ENCODE results near the gene PLCG2.
A peak's percentile ranks its signal among the peaks of the same experiment; 100 is the strongest.
"Not testable (repeated sequence)": the region's sequence is repeated elsewhere in the genome, so short reads cannot be mapped to it uniquely, and the experiment has no call there.

PLCG2 gene

DNA sequence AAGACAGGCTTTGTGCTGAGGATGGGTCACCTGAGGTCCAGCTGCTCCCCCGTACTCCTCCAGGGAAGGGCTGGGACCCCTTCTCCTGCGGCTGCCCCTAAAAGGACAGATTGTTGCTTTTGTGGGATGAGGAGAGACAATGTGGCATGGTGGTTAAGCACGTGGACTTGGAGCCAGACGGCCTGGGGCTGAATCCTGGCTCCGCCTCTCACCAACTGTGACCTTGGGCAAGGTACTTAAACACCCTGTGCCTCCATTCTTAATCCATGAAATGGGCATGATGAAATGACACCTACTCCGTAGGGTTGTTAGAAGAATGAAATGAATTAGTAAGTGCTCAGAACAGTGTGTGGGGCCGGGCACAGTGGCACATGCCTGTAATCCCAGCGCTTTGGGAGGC lies 39.6 kb upstream of the PLCG2 start:
- H3K27ac ChIP-seq (ENCODE audit: insufficient read depth, low read length, poor library complexity, severe bottlenecking), result no peak overlapping the region
- DNase-seq, result no peak

DNA sequence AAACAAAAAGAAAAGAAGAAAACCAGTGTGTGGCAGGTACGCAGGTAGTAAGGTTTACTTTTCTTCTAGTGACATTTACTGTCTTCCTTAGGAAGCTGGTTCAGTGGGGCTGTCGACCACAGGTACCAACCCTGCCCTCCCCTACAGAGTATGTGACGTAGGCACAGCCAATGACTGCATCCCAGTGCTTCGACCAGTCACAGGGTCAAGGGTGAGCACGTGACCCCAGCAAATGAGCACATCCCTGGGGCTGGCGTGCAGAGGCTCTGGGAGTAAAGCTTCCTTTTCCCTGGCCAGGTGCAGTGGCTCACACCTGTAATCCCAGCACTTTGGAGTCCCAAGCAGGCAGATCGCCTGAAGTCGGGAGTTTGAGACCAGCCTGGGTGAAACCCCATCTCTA lies 38.9 kb upstream of the PLCG2 start:
- Histone ChIP-seq H3K27me3 (replicated peaks; ENCODE audit: control insufficient read depth, insufficient read depth, low read length, poor library complexity, severe bottlenecking) (no peaks in the 10 kb centered on the region), H3K4me3 (ENCODE audit: insufficient read depth, low read depth, low read length, poor library complexity, severe bottlenecking) (no peak overlapping the region), H3K36me3 (ENCODE audit: control insufficient read depth, insufficient read depth, low read length) (no peaks in the 10 kb centered on the region), H3K27ac (ENCODE audit: insufficient read depth, low read length, poor library complexity, severe bottlenecking) (no peak overlapping the region), H3K9me3 (ENCODE audit: control insufficient read depth, low read length) (no peaks in the 10 kb centered on the region), H3K4me1 (ENCODE audit: control insufficient read depth, insufficient read depth, low read length, poor library complexity, severe bottlenecking) (no peaks in the 10 kb centered on the region)
- no peak for DNase-seq

More for the DNA sequence above, 39.6 kb upstream of the PLCG2 start:
- Histone ChIP-seq H3K36me3 (ENCODE audit: control insufficient read depth, insufficient read depth, low read length) (no peaks in the 10 kb centered on the region), H3K9me3 (ENCODE audit: control insufficient read depth, low read length) (no peaks in the 10 kb centered on the region), H3K4me3 (ENCODE audit: insufficient read depth, low read depth, low read length, poor library complexity, severe bottlenecking) (no peak overlapping the region), H3K27me3 (replicated peaks; ENCODE audit: control insufficient read depth, insufficient read depth, low read length, poor library complexity, severe bottlenecking) (no peaks in the 10 kb centered on the region), H3K4me1 (ENCODE audit: control insufficient read depth, insufficient read depth, low read length, poor library complexity, severe bottlenecking) (no peaks in the 10 kb centered on the region)

DNA sequence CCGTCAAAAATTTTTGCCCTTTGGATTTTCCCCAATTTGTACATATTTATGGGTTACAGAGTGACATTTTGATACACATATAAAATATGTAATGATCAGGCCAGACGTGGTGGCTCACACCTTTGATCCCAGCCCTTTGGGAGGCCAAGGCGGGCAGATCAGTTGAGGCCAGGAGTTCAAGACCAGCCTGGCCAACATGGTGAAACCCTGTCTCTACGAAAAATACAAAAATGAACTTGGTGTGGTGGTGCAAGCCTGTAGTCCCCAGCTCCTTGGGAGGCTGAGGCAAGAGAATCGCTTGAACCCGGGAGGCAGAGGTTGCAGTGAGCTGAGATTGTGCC lies 37.7 kb upstream of the PLCG2 start:
- not testable (repeated sequence) for DNase-seq; H3K4me1 ChIP-seq (ENCODE audit: control insufficient read depth, insufficient read depth, low read length, poor library complexity, severe bottlenecking); H3K9me3 ChIP-seq (ENCODE audit: control insufficient read depth, low read length); H3K27me3 ChIP-seq (replicated peaks; ENCODE audit: control insufficient read depth, insufficient read depth, low read length, poor library complexity, severe bottlenecking); H3K36me3 ChIP-seq (ENCODE audit: control insufficient read depth, insufficient read depth, low read length); H3K27ac ChIP-seq (ENCODE audit: insufficient read depth, low read length, poor library complexity, severe bottlenecking); H3K4me3 ChIP-seq (ENCODE audit: insufficient read depth, low read depth, low read length, poor library complexity, severe bottlenecking)

DNA sequence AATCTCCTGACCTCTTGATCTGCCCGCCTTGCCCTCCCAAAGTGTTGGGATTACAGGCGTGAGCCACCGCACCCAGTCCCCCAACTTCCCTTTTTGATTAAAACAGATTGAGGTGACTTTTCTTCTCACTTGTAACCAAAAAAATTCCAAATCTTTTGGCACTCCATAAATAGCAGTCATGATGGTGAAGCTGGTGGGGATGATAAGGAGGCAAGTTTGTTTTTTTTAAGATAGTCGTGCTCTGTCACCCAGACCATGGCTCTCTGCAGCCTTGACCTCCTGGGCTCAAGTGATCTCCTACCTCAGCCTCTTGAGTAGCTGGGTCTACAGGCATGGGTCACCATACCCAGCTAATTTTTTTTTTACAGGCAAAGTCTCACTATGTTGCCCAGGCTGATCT lies 34.7 kb upstream of the PLCG2 start:
- H3K9me3 ChIP-seq (ENCODE audit: control insufficient read depth, low read length), result no peaks in the 10 kb centered on the region
- H3K27ac ChIP-seq (ENCODE audit: insufficient read depth, low read length, poor library complexity, severe bottlenecking), result no peak overlapping the region
- H3K27me3 ChIP-seq (replicated peaks; ENCODE audit: control insufficient read depth, insufficient read depth, low read length, poor library complexity, severe bottlenecking), result no peaks in the 10 kb centered on the region
- DNase-seq, result no peak
- peaks cover 8% of the 10 kb centered on the region for H3K4me1 ChIP-seq (ENCODE audit: control insufficient read depth, insufficient read depth, low read length, poor library complexity, severe bottlenecking)
- H3K36me3 ChIP-seq (ENCODE audit: control insufficient read depth, insufficient read depth, low read length), result no peaks in the 10 kb centered on the region
- H3K4me3 ChIP-seq (ENCODE audit: insufficient read depth, low read depth, low read length, poor library complexity, severe bottlenecking), result no peak overlapping the region

DNA sequence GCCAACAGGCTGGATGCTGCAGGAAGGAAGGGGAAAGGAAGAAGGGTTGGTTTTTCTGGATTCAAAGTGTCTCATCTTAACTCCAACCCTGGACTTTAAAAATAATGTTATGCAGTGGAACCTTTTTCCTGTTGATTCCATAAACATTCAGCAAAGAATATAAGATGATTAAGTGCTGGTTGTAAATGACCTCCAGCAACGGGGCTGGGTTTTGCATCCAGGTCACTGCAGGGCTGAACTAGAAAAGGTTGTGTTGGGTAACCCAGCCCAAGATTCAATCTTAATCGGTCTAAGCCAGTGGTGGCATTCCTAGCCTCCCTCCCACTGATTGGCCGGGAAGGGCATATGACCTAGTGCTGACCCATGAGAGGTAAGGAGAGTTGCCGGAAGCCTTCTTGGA lies 34.2 kb upstream of the PLCG2 start:
- Histone ChIP-seq H3K4me3 (ENCODE audit: insufficient read depth, low read depth, low read length, poor library complexity, severe bottlenecking) (no peak overlapping the region), H3K27ac (ENCODE audit: insufficient read depth, low read length, poor library complexity, severe bottlenecking) (no peak overlapping the region), H3K9me3 (ENCODE audit: control insufficient read depth, low read length) (no peaks in the 10 kb centered on the region), H3K36me3 (ENCODE audit: control insufficient read depth, insufficient read depth, low read length) (no peaks in the 10 kb centered on the region), H3K4me1 (ENCODE audit: control insufficient read depth, insufficient read depth, low read length, poor library complexity, severe bottlenecking) (peaks cover 8% of the 10 kb centered on the region), H3K27me3 (replicated peaks; ENCODE audit: control insufficient read depth, insufficient read depth, low read length, poor library complexity, severe bottlenecking) (no peaks in the 10 kb centered on the region)
- no peak for DNase-seq

DNA sequence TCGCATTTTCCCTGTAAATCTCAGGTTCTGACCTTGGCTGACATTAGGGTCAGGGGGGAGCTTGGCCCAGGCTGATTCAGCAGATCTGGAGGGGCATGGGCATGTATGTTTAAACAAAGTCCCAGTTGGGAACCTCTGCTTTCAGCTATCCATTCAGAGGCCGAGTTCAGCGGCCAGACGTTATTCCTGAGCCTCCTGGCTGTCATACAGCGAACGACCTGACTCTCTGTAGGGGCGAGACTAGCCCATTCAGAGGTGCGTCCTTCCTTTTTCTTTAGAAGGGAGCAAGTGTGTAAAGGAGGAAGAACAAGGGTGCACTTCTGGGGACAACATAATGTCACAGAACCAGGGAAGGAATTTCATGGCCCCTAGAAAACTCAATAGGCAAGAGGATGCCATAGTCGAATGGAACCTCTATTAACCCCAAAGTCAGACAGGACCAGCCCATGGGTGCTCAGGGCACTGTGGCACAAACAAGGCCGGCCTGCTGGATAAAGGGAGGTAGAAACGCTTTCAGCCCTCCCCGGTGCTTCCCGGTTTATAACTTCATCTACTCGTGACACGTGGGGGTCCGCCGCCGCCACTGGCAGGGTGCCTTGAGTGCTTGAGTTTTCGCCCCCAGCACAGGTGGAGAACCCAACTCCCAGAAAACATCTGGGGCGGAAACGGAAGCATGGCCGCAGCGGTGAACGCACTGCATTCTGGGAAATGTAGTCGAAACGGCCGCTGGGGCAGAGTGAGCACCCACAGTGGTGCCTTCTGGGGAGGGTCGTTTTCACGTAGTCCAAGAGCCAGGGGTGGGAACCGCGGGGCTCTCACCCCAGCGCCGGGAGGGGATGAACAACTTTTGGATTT lies 33.2 kb upstream of the PLCG2 start:
- Histone ChIP-seq H3K4me3 (ENCODE audit: insufficient read depth, low read depth, low read length, poor library complexity, severe bottlenecking) (peak overlapping the region; percentile 40), H3K9me3 (ENCODE audit: control insufficient read depth, low read length) (no peaks in the 10 kb centered on the region), H3K36me3 (ENCODE audit: control insufficient read depth, insufficient read depth, low read length) (no peaks in the 10 kb centered on the region), H3K27me3 (replicated peaks; ENCODE audit: control insufficient read depth, insufficient read depth, low read length, poor library complexity, severe bottlenecking) (no peaks in the 10 kb centered on the region), H3K4me1 (ENCODE audit: control insufficient read depth, insufficient read depth, low read length, poor library complexity, severe bottlenecking) (peaks cover 8% of the 10 kb centered on the region), H3K27ac (ENCODE audit: insufficient read depth, low read length, poor library complexity, severe bottlenecking) (no peak overlapping the region)
- peak; percentile 41 to 59 (median 52) for DNase-seq

DNA sequence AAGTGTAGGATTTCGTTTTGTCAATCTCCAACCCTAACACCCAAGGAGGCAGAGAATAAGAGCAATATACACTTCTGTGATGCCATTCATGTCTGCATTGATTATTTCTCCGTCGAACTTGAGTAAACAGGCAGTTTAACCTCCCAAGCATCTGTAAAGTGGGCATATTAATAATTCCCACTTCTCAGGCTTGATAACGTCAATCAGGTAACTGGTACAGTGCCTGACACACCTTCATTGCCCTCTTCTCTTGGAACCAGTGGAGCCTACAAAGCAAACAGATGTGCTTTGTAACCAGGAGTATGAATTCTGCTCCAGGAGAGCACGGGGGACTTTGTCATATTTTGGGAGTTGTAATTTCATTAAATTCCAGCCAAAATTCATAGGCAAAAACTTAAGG lies 32.5 kb upstream of the PLCG2 start:
- peaks cover 8% of the 10 kb centered on the region for H3K4me1 ChIP-seq (ENCODE audit: control insufficient read depth, insufficient read depth, low read length, poor library complexity, severe bottlenecking)
- no peak for DNase-seq
- no peaks in the 10 kb centered on the region for H3K36me3 ChIP-seq (ENCODE audit: control insufficient read depth, insufficient read depth, low read length)
- no peak overlapping the region for H3K27ac ChIP-seq (ENCODE audit: insufficient read depth, low read length, poor library complexity, severe bottlenecking)
- H3K9me3 ChIP-seq (ENCODE audit: control insufficient read depth, low read length), result no peaks in the 10 kb centered on the region
- no peaks in the 10 kb centered on the region for H3K27me3 ChIP-seq (replicated peaks; ENCODE audit: control insufficient read depth, insufficient read depth, low read length, poor library complexity, severe bottlenecking)
- H3K4me3 ChIP-seq (ENCODE audit: insufficient read depth, low read depth, low read length, poor library complexity, severe bottlenecking), result peak overlapping the region; percentile 40

DNA sequence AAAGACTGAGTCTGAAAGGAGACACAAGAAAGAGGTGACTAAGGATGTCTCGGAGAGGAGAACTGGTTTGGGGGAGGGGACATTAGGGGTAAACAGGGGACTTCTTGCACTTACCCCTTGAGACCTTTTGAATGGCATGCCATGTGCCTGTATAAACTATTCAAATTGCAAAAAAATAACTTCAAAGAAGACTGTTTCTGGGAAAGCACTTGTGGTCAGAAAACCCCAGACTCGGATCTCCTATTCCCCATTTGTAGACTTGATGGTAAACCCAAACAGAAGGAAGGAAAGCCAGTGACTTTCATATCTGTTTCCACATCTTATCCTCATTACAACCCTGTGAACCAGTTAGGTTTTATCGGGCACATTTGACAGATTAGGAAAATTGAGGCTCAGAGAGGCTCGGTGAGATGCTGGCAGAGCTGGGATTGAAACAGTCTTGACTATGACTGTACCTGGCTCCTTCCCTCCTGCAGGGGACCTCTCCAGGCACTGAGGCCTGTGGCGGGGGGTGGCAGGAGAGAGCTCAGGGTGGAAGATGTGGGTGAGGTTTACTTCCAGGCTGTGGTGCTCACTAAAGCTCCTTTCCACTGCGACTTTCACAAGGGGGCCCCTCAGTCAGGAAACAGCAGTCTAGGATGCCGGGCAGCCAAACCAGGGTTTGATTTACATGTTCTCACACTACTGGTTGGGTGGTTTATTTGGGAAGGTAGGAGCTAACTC lies 30.5 kb upstream of the PLCG2 start:
- Histone ChIP-seq H3K27me3 (replicated peaks; ENCODE audit: control insufficient read depth, insufficient read depth, low read length, poor library complexity, severe bottlenecking) (no peaks in the 10 kb centered on the region), H3K36me3 (ENCODE audit: control insufficient read depth, insufficient read depth, low read length) (no peaks in the 10 kb centered on the region), H3K27ac (ENCODE audit: insufficient read depth, low read length, poor library complexity, severe bottlenecking) (no peak overlapping the region), H3K4me1 (ENCODE audit: control insufficient read depth, insufficient read depth, low read length, poor library complexity, severe bottlenecking) (peaks cover 8% of the 10 kb centered on the region), H3K9me3 (ENCODE audit: control insufficient read depth, low read length) (no peaks in the 10 kb centered on the region), H3K4me3 (ENCODE audit: insufficient read depth, low read depth, low read length, poor library complexity, severe bottlenecking) (no peak overlapping the region)
- DNase-seq, result no peak

DNA sequence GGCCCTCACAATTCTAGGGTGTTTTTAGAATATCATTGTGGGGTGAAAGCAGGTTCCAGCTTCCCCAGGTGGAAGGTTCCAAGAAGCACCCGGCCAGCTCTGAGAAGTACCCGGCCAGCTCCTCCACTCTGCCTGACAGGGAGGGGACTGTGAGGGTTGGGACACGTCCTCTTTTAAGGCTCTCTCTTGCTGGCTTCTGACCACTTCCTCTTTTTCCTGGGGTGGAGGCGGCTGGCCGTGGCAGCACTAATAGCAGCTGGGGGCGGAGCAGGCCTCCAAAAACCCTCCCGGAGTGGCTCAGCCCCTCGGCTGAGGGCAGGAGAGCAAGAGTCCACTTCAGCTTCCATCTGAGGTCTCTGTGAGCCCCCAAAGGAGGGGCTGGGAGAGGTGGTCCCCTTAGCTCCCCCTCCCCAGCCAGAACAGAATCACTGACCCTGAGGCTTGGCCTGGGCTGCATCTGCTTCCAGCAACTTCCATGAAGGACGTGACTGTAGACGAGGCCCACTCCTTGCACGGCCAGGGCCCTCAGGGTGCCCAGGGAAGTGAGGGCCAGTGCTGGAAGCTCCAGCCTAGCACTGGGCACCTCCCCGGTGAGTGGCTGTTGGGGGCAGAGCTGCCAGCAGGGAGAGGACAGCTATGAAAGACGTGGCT lies 26.7 kb upstream of the PLCG2 start:
- no peaks in the 10 kb centered on the region for H3K9me3 ChIP-seq (ENCODE audit: control insufficient read depth, low read length)
- H3K27ac ChIP-seq (ENCODE audit: insufficient read depth, low read length, poor library complexity, severe bottlenecking), result no peak overlapping the region
- no peaks in the 10 kb centered on the region for H3K36me3 ChIP-seq (ENCODE audit: control insufficient read depth, insufficient read depth, low read length)
- no peak for DNase-seq
- H3K4me1 ChIP-seq (ENCODE audit: control insufficient read depth, insufficient read depth, low read length, poor library complexity, severe bottlenecking), result no peaks in the 10 kb centered on the region
- no peaks in the 10 kb centered on the region for H3K27me3 ChIP-seq (replicated peaks; ENCODE audit: control insufficient read depth, insufficient read depth, low read length, poor library complexity, severe bottlenecking)
- H3K4me3 ChIP-seq (ENCODE audit: insufficient read depth, low read depth, low read length, poor library complexity, severe bottlenecking), result no peak overlapping the region

DNA sequence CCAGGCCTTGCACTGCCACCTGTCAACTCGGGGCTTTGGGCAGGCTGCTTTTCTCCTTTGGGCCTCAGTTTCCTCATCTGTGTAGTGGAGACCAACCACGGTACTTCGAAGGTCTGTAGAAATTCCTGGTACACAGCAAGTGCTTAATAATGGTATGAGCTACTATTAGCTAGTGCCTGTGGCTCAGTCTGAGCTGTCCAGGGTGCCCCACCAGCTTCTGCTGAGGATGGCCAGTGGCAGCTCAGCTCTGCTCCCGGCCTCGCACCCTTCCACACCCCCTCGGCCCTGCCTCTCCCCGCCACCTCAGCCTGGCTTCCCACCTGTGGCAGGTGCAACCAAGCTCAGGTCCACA lies 26.2 kb upstream of the PLCG2 start:
- Histone ChIP-seq H3K27me3 (replicated peaks; ENCODE audit: control insufficient read depth, insufficient read depth, low read length, poor library complexity, severe bottlenecking) (no peaks in the 10 kb centered on the region), H3K4me3 (ENCODE audit: insufficient read depth, low read depth, low read length, poor library complexity, severe bottlenecking) (no peak overlapping the region), H3K4me1 (ENCODE audit: control insufficient read depth, insufficient read depth, low read length, poor library complexity, severe bottlenecking) (no peaks in the 10 kb centered on the region), H3K27ac (ENCODE audit: insufficient read depth, low read length, poor library complexity, severe bottlenecking) (no peak overlapping the region), H3K36me3 (ENCODE audit: control insufficient read depth, insufficient read depth, low read length) (no peaks in the 10 kb centered on the region), H3K9me3 (ENCODE audit: control insufficient read depth, low read length) (no peaks in the 10 kb centered on the region)
- no peak for DNase-seq

Data from effector memory CD4-positive, alpha-beta T cell (primary cell).